GM12872 (cell line): Measurements from ENCODE around the gene NEGR1.

Experiments
- TF ChIP-seq, protein P1 (sequence below): IDR thresholded peaks from 3 replicates; pipeline ENCODE4 v1.5.1; 2011; ENCODE audit warnings: low read depth, mild to moderate bottlenecking, low read length, moderate library complexity; ENCODE audit not compliant: insufficient read depth

NEGR1 gene

DNA sequence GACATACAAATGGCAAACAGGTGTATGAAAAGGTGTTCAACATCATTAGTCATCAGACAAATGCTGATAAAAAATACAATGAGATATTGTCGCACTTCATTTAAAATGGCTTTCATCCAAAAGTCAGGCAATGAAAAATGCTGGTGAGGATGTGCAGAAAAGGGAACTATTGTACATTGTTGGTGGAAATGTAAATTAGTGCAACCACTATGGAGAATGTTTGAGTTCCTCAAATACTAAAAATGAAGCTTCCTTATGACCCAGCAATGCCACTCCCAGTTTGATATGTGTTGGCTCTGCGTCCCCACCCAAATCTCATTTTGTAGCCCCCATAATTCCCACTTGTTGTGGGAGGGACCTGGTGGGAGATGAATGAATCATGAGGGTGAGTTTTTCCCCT, 891.8 kb downstream of the NEGR1 start:
- TF ChIP-seq, protein P1, sequence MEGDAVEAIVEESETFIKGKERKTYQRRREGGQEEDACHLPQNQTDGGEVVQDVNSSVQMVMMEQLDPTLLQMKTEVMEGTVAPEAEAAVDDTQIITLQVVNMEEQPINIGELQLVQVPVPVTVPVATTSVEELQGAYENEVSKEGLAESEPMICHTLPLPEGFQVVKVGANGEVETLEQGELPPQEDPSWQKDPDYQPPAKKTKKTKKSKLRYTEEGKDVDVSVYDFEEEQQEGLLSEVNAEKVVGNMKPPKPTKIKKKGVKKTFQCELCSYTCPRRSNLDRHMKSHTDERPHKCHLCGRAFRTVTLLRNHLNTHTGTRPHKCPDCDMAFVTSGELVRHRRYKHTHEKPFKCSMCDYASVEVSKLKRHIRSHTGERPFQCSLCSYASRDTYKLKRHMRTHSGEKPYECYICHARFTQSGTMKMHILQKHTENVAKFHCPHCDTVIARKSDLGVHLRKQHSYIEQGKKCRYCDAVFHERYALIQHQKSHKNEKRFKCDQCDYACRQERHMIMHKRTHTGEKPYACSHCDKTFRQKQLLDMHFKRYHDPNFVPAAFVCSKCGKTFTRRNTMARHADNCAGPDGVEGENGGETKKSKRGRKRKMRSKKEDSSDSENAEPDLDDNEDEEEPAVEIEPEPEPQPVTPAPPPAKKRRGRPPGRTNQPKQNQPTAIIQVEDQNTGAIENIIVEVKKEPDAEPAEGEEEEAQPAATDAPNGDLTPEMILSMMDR, result no peak

DNA sequence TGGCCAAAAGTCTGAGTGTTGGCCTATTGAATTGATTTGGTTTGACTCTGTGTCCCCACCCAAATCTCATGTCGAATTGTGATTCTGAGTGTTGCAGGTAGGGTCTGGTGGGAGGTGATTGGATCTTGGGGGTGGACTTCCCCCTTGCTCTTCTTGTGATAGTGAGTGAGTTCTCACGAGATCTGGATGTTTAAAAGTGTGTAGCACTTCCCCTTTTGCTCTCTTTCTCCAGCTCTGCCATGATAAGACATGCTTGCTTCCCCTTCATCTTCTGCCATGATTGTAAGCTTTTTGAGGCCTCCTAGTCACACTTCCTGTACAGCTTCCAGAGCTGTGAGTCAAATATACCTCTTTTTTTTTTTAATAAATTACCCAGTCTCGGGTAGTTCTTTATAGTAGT, 904.5 kb downstream of the NEGR1 start:
- TF ChIP-seq, protein P1, result no peak

DNA sequence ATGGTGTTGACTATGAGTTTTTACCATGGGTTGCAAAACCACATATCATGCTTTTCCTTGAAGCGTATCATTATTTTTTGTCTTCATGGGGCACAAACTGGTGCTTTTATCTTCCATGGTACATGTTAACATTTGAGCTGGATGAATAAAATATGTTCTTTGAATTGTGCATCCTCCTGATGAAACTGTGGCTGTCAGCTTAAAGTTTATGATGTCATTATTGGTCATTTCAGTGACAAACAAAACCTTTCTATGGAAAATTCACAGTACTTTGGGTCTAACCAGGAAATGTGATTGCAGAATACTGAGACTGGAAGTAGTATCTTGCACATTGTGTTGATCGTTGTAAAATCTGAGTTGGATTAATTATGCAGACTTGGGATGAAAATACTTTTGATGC, 909.8 kb downstream of the NEGR1 start:
- TF ChIP-seq, protein P1, result no peak

DNA sequence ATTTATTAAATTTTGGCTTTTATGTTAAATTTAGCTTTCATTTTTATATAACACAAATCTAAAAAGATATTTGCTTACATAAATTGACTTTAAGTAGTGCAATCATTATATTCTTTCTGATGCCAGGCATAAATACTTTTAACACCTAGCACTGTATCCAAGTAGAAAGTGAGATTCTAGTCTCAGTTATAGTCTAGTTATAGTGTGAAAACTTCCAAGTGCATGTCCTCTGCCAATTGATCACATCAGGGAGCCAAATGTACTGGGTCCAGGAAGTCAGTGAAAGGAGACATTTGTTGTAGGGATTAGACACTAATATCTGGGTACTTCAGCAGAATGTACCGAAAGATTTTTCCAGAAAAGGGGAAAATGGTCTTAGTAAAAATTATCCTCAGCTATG, 910.8 kb downstream of the NEGR1 start:
- TF ChIP-seq, protein P1, result no peak

DNA sequence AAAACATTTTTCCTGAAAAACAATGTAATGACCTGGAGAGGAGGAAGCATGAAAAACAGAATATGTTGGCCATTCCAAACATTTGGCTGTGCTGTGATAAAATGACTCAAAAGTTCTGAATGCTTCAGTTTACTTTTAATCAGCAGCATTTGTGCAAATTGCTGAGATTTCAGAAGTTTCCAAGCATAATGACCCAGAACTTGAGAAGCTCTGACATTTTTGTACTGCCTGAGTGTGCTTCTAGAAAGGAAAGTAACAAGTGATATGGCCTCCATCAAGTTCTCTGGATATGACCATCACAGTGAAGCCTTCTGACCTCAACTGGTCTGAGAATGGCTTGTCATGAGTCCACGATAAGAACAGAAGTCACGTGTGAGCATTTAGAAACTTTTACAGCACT, 918.1 kb downstream of the NEGR1 start:
- TF ChIP-seq, protein P1, result no peak

DNA sequence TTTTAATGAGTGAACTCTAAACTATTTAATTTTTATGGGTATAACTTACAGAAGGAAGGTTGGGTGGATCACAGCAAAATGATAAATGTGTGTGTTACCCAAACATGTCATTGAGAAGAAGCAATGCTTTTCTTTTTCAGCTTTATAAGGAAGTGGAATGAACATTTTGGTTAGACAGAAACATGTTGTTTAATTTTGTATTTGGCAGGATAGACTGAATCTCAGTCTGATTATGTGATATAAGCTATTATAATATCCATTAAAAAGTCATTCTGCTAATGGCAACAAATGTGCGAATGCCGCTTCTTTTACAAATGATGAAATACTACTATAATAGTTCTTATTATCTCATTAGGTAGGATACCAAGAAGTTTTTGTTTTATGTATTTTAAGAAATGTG, 919.6 kb downstream of the NEGR1 start:
- TF ChIP-seq, protein P1, result no peak

DNA sequence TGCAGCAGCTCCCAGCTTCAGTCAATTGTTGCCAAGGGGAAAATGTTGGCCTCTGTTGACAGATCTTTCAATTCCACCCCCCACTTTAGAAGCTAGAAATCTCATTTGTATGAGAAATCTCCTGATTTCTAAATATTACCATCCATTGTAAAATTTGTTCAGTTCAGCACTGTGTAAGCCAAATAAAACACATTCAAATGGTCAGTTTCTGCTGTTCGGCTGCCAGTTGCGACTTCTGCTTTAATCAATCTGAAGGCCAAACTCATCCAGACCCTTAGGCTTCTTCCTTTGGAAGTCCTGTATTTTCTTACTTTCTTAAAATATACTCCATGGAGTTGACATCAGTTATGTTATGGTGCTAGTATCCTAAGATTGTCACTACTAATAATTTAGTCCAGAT, 920.3 kb downstream of the NEGR1 start:
- TF ChIP-seq, protein P1, result no peak

DNA sequence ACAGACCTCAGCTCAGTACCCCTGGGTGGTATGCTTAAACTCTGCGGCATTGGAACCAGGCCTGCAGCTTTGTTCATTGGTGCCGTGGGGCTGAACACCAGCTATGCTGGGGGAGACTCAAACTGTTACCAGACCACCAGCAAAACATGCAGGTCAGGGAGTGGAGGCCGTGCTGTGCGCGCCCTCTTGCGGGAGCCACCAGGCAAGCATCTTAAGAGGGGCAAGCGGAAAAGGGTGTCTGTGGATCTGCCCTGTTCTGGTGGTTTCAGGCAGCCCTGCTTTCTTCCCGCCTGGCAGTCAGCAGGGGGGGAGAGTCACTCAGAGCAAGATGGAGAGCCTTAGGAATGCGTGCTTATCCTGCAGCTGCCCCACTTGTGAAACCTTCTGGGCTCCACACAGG, 924.6 kb downstream of the NEGR1 start:
- TF ChIP-seq, protein P1, result peak; percentile 53
